B cell (primary cell): ENCODE measurements around the gene GTPBP6. TPM values are rescaled to one million over a fixed set of nuclear protein-coding genes. Genes with fewer than 3 reads are reported as not detected.

ENCODE experiments used
- ATAC-seq: fragments of 200-7000 bp; cut with Tn5 transposase; one replicate; pipeline ENCODE4 v1.10.0; 2021; ENCODE audit warnings: low read depth, mild to moderate bottlenecking, moderate number of reproducible peaks, moderate library complexity
- CTCF ChIA-PET: fragments of 350-600 bp; sonication (Branson Sonifier 250); formaldehyde crosslinking; loops from one replicate; lab custom pipeline; 2021; ENCODE audit warnings: antibody characterized with exemption, inconsistent platforms; lab: Charles Lee
- POLR2A ChIA-PET: fragments of 350-600 bp; sonication (Branson Sonifier 250); formaldehyde crosslinking; loops from one replicate; lab custom pipeline; 2021; ENCODE audit warnings: antibody characterized with exemption; lab: Charles Lee
- DNase-seq: peaks from one replicate; pipeline ENCODE4 v3.0.0; 2013
- H2AFZ ChIP-seq: 2 replicates; pipeline ENCODE4 v1.6.1; 2012; ENCODE audit warnings: mild to moderate bottlenecking, low read depth, low read length; ENCODE audit not compliant: insufficient read depth, poor library complexity, severe bottlenecking
- H3K27ac ChIP-seq, 2 donors: 1 replicate in 1 of 2; 2 replicates in 1 of 2; pipeline ENCODE4 v1.5.1; 2012 to 2013; ENCODE audit warnings: low read length in 2 of 2, mild to moderate bottlenecking in 2 of 2, moderate library complexity in 1 of 2
- H3K27me3 ChIP-seq, 4 experiments: fragments of 200-600 bp in 1 of 4; sonication (generic) in 1 of 4; replicated peaks in 1 of 4; 1 replicate in 2 of 4; 2 replicates in 2 of 4; pipeline versions ENCODE4 v1.6.1 to v1.7.0; 2013 to 2016; ENCODE audit warnings: low read length in 3 of 4, mild to moderate bottlenecking in 2 of 4, mixed read lengths in 1 of 4, moderate library complexity in 1 of 4; ENCODE audit not compliant: insufficient read depth in 4 of 4, control insufficient read depth in 3 of 4; ENCODE audit errors: control extremely low read depth in 1 of 4
- H3K36me3 ChIP-seq, 2 experiments: replicated peaks in 1 of 2; 1 replicate in 1 of 2; 2 replicates in 1 of 2; pipeline versions ENCODE4 v1.6.1 to v1.7.1; 2013; ENCODE audit warnings: low read length in 1 of 2; ENCODE audit not compliant: insufficient read depth in 2 of 2, control insufficient read depth in 1 of 2; ENCODE audit errors: control extremely low read depth in 1 of 2, extremely low read depth in 1 of 2
- H3K4me1 ChIP-seq, 2 donors: fragments of 200-600 bp in 1 of 2; sonication (generic) in 1 of 2; 1 replicate in 1 of 2; 2 replicates in 1 of 2; pipeline versions ENCODE4 v1.5.1 to v1.6.1; 2013 to 2017; ENCODE audit warnings: low read length in 2 of 2; ENCODE audit not compliant: control insufficient read depth in 2 of 2, insufficient read depth in 2 of 2
- H3K4me2 ChIP-seq: replicated peaks from 2 replicates; pipeline ENCODE3; 2012; ENCODE audit warnings: mild to moderate bottlenecking, low read depth, low read length; ENCODE audit not compliant: poor library complexity, severe bottlenecking
- H3K4me3 ChIP-seq, 5 experiments: fragments of 200-600 bp in 1 of 5; sonication (generic) in 1 of 5; 1 replicate in 3 of 5; 2 replicates in 2 of 5; pipeline versions ENCODE4 v1.5.1 to v1.7.0; 2011 to 2016; ENCODE audit warnings: low read length in 4 of 5, mild to moderate bottlenecking in 4 of 5, low read depth in 2 of 5, control low read depth in 1 of 5, moderate library complexity in 1 of 5; ENCODE audit not compliant: insufficient read depth in 1 of 5; ENCODE audit errors: control extremely low read depth in 1 of 5, extremely low read depth in 1 of 5
- H3K79me2 ChIP-seq: fragments of 200-600 bp; sonication (generic); one replicate; pipeline ENCODE4 v1.6.0; 2016; ENCODE audit warnings: low read length; ENCODE audit not compliant: control insufficient read depth, insufficient read depth
- H3K9ac ChIP-seq: fragments of 200-600 bp; sonication (generic); 2 replicates; pipeline ENCODE4 v1.6.1; 2017; ENCODE audit warnings: mild to moderate bottlenecking, low read length, moderate library complexity
- H3K9me3 ChIP-seq, 3 donors: one replicate each; pipeline versions ENCODE4 v1.6.1 to v1.7.1; 2013; ENCODE audit warnings: low read length in 2 of 3; ENCODE audit not compliant: control insufficient read depth in 2 of 3, insufficient read depth in 1 of 3; ENCODE audit errors: control extremely low read depth in 1 of 3
- H4K20me1 ChIP-seq: 2 replicates; pipeline ENCODE4 v1.6.0; 2012; ENCODE audit warnings: mild to moderate bottlenecking, low read length; ENCODE audit not compliant: insufficient read depth, control insufficient read depth, poor library complexity, severe bottlenecking
- H3K27ac Mint-ChIP-seq: one replicate; pipeline ENCODE4 v1.8.0; 2021; ENCODE audit warnings: mixed read lengths
- H3K27me3 Mint-ChIP-seq: one replicate; pipeline ENCODE4 v1.8.0; 2021; ENCODE audit warnings: mixed read lengths
- H3K4me1 Mint-ChIP-seq: one replicate; pipeline ENCODE4 v1.8.0; 2021; ENCODE audit warnings: mixed read lengths
- H3K4me3 Mint-ChIP-seq: one replicate; pipeline ENCODE4 v1.8.0; 2021; ENCODE audit warnings: mixed read lengths
- H3K9me3 Mint-ChIP-seq: one replicate; pipeline ENCODE4 v1.8.0; 2022; ENCODE audit warnings: mixed read lengths; ENCODE audit not compliant: insufficient read depth
- CTCF ChIP-seq: fragments of 200-600 bp; IDR thresholded peaks from one replicate; pipeline ENCODE4 v1.8.0; 2022; ENCODE audit warnings: antibody characterized with exemption, mild to moderate bottlenecking
- EZH2 ChIP-seq: IDR thresholded peaks from 2 replicates; pipeline ENCODE4 v1.6.1; 2012; ENCODE audit warnings: borderline replicate concordance, low read depth, mild to moderate bottlenecking, moderate library complexity, low read length; ENCODE audit not compliant: insufficient read depth, poor library complexity, severe bottlenecking
- WGBS: methylation state at CpG from one replicate; pipeline ENCODE4 v1.1.5; 2013; ENCODE audit warnings: missing lambda C conversion rate; ENCODE audit not compliant: insufficient coverage; 5-methylcytosine and 5-hydroxymethylcytosine counted together
- intact Hi-C: fragments of 100-400 bp; cut with micrococcal nuclease; formaldehyde crosslinking; loops from one replicate; pipeline ENCODE4 v1.10.0; 2022
- polyA plus RNA-seq: library from polyadenylated mRNA; depleted of rRNA; stranded (reverse); fragments of >200 nt; gene quantifications from 2 replicates; pipeline ENCODE4 v1.2.3, GENCODE V29; 2012
- total RNA-seq, 2 donors: library from RNA; stranded (reverse); fragments of 120-200 nt in 1 of 2; gene quantifications; 1 replicate in 1 of 2; 2 replicates in 1 of 2; pipeline versions ENCODE4 v1.2.3 to v1.2.4, GENCODE V29; 2013 to 2022

The GTPBP6 gene
- total and polyA plus RNA-seq, 2 donors (not counting 1 experiment from before 2014, with no cell fraction given) = 72.9 to 82.9 TPM

GRCh38 chrX:355329-356050 is 36.9 kb upstream of the GTPBP6 start:
- Histone ChIP-seq H3K4me1 (peaks cover 0 to 4% of the 10 kb centered on the region in 2 donors), H3K9ac (no peak overlapping the region), H3K27ac (no peak overlapping the region), H3K79me2 (peaks cover 13% of the 10 kb centered on the region), H3K27me3 (no peaks in the 10 kb centered on the region), H3K4me2 (no peak overlapping the region), H3K4me3 (no peak overlapping the region), H2AFZ (no peak overlapping the region), H4K20me1 (no peaks in the 10 kb centered on the region), H3K9me3 (peaks cover 2 to 30% (median 7%) of the 10 kb centered on the region in 3 donors), H3K36me3 (peaks cover 0 to 17% of the 10 kb centered on the region in 2 experiments)
- Mint-ChIP-seq H3K4me1 (peaks cover 4% of the 10 kb centered on the region), H3K27ac (no peak overlapping the region), H3K9me3 (peaks cover 2% of the 10 kb centered on the region), H3K4me3 (no peak overlapping the region), H3K27me3 (no peaks in the 10 kb centered on the region)
- TF ChIP-seq EZH2 = no peak
- no peak for TF ChIP-seq CTCF
- intact Hi-C loops = no loop called here
- CTCF ChIA-PET = no interaction called here
- POLR2A ChIA-PET = no interaction called here
- ATAC-seq = no peak
- no peak for DNase-seq
- 86% methylated on average over 23 of the region's 35 CpGs for WGBS
